NCI-H345 (cell line): ENCODE data around the gene GALNT8.
"Not testable (repeated sequence)": the region's sequence is repeated elsewhere in the genome, so short reads cannot be mapped to it uniquely, and the experiment has no call there.

Experiments used
- DNase-seq: peaks from one replicate; lab custom pipeline; 2025; lab: John Stamatoyannopoulos, UW

Gene GALNT8

GRCh38 chr12:4743046-4743445 is 22.8 kb downstream of the GALNT8 start:
- no peak for DNase-seq

- no peak for DNase-seq
These were observed 24.5 kb downstream of the GALNT8 start for GRCh38 chr12:4744709-4745108.

- no peak for DNase-seq
These were observed 25.0 kb downstream of the GALNT8 start for GRCh38 chr12:4745249-4745648.

GRCh38 chr12:4751654-4752053 is 31.5 kb downstream of the GALNT8 start:
- not testable (repeated sequence) for DNase-seq

- DNase-seq: no peak
These were observed 42.6 kb downstream of the GALNT8 start for GRCh38 chr12:4762773-4763172.

- no peak for DNase-seq
These were observed 43.3 kb downstream of the GALNT8 start for GRCh38 chr12:4763549-4763948.

- no peak for DNase-seq
These were observed 46.2 kb downstream of the GALNT8 start for GRCh38 chr12:4766445-4766844.

GRCh38 chr12:4767186-4767585 is 47.0 kb downstream of the GALNT8 start:
- DNase-seq: no peak

GRCh38 chr12:4768341-4768740 is 48.1 kb downstream of the GALNT8 start:
- no peak for DNase-seq

GRCh38 chr12:4769073-4769472 is 48.9 kb downstream of the GALNT8 start:
- no peak for DNase-seq

- no peak for DNase-seq
These were observed 51.2 kb downstream of the GALNT8 start for GRCh38 chr12:4771172-4771959.

- no peak for DNase-seq
These were observed 51.9 kb downstream of the GALNT8 start for GRCh38 chr12:4771960-4772566.

GRCh38 chr12:4775936-4776335 is 55.7 kb downstream of the GALNT8 start:
- no peak for DNase-seq

GRCh38 chr12:4779749-4780148 is 59.5 kb downstream of the GALNT8 start:
- no peak for DNase-seq

- DNase-seq: no peak
These were observed 60.7 kb downstream of the GALNT8 start for GRCh38 chr12:4780641-4781611.

- DNase-seq: no peak
These were observed 64.3 kb downstream of the GALNT8 start for GRCh38 chr12:4784404-4785054.

GRCh38 chr12:4786795-4787194 is 66.6 kb downstream of the GALNT8 start:
- no peak for DNase-seq

GRCh38 chr12:4787965-4788364 is 67.8 kb downstream of the GALNT8 start:
- no peak for DNase-seq

GRCh38 chr12:4789776-4790175 is 69.6 kb downstream of the GALNT8 start:
- no peak for DNase-seq

- DNase-seq: no peak
These were observed 71.3 kb downstream of the GALNT8 start for GRCh38 chr12:4791497-4791896.

GRCh38 chr12:4794491-4794890 is 74.3 kb downstream of the GALNT8 start:
- no peak for DNase-seq

- no peak for DNase-seq
These were observed 76.0 kb downstream of the GALNT8 start for GRCh38 chr12:4796216-4796615.
